ACC112 (cell line): ENCODE measurements around the gene GULP1.

ENCODE experiments used
- H2AFZ ChIP-seq: fragments of 200-600 bp; sonication (generic); one replicate; pipeline ENCODE4 v1.6.0; 2017; ENCODE audit warnings: antibody characterized with exemption, low read length; ENCODE audit not compliant: unreplicated experiment
- H3K27ac ChIP-seq: fragments of 200-600 bp; sonication (generic); 2 replicates; pipeline ENCODE4 v1.5.1; 2014; ENCODE audit warnings: low read depth, mild to moderate bottlenecking, antibody characterized with exemption, low read length, moderate library complexity
- H3K27me3 ChIP-seq: fragments of 200-600 bp; sonication (generic); 2 replicates; pipeline ENCODE4 v1.6.1; 2014; ENCODE audit warnings: mild to moderate bottlenecking, antibody characterized with exemption, low read length, moderate library complexity, mixed read lengths; ENCODE audit not compliant: insufficient read depth
- H3K36me3 ChIP-seq: fragments of 200-600 bp; sonication (generic); 2 replicates; pipeline ENCODE4 v1.6.1; 2016; ENCODE audit warnings: mild to moderate bottlenecking, antibody characterized with exemption, low read length, moderate library complexity, mixed read lengths; ENCODE audit not compliant: insufficient read depth
- H3K4me1 ChIP-seq: fragments of 200-600 bp; sonication (generic); one replicate; pipeline ENCODE4 v1.6.1; 2016; ENCODE audit warnings: low read length, mixed read lengths; ENCODE audit not compliant: insufficient read depth, unreplicated experiment, control insufficient read depth
- H3K4me3 ChIP-seq: fragments of 200-600 bp; sonication (generic); 2 replicates; pipeline ENCODE4 v1.5.1; 2014; ENCODE audit warnings: mild to moderate bottlenecking, low read depth, low read length
- H3K79me2 ChIP-seq: fragments of 200-600 bp; sonication (generic); one replicate; pipeline ENCODE4 v1.6.0; 2016; ENCODE audit warnings: low read length; ENCODE audit not compliant: control insufficient read depth, unreplicated experiment, insufficient read depth

Gene GULP1

GRCh38 chr2:188415754-188416083 is 124.0 kb downstream of the GULP1 start:
- Histone ChIP-seq H2AFZ (no peak overlapping the region), H3K27ac (no peak overlapping the region), H3K79me2 (no peaks in the 10 kb centered on the region), H3K27me3 (no peaks in the 10 kb centered on the region), H3K36me3 (no peaks in the 10 kb centered on the region), H3K4me1 (peaks cover 11% of the 10 kb centered on the region), H3K4me3 (no peak overlapping the region)

GRCh38 chr2:188416367-188416766 is 124.7 kb downstream of the GULP1 start:
- peaks cover 11% of the 10 kb centered on the region for H3K4me1 ChIP-seq
- H3K27me3 ChIP-seq = no peaks in the 10 kb centered on the region
- H3K36me3 ChIP-seq = no peaks in the 10 kb centered on the region
- H3K27ac ChIP-seq = no peak overlapping the region
- H3K79me2 ChIP-seq = no peaks in the 10 kb centered on the region
- no peak overlapping the region for H3K4me3 ChIP-seq
- H2AFZ ChIP-seq = no peak overlapping the region

- Histone ChIP-seq H3K27me3 (no peaks in the 10 kb centered on the region), H3K4me3 (no peak overlapping the region), H2AFZ (no peak overlapping the region), H3K79me2 (no peaks in the 10 kb centered on the region), H3K4me1 (no peaks in the 10 kb centered on the region), H3K27ac (no peak overlapping the region), H3K36me3 (no peaks in the 10 kb centered on the region)
These were observed 131.1 kb downstream of the GULP1 start for GRCh38 chr2:188422726-188423125.

GRCh38 chr2:188425266-188425665 is 133.6 kb downstream of the GULP1 start:
- Histone ChIP-seq H3K79me2 (no peaks in the 10 kb centered on the region), H3K36me3 (no peaks in the 10 kb centered on the region), H3K27me3 (no peaks in the 10 kb centered on the region), H3K4me3 (no peak overlapping the region), H3K27ac (no peak overlapping the region), H2AFZ (no peak overlapping the region), H3K4me1 (no peaks in the 10 kb centered on the region)

- no peaks in the 10 kb centered on the region for H3K4me1 ChIP-seq
- H3K27ac ChIP-seq = no peak overlapping the region
- H2AFZ ChIP-seq = no peak overlapping the region
- H3K36me3 ChIP-seq = no peaks in the 10 kb centered on the region
- H3K27me3 ChIP-seq = no peaks in the 10 kb centered on the region
- no peak overlapping the region for H3K4me3 ChIP-seq
- no peaks in the 10 kb centered on the region for H3K79me2 ChIP-seq
These were observed 134.4 kb downstream of the GULP1 start for GRCh38 chr2:188426121-188426520.

GRCh38 chr2:188430705-188431104 is 139.0 kb downstream of the GULP1 start:
- Histone ChIP-seq H3K36me3 (no peaks in the 10 kb centered on the region), H3K4me3 (no peak overlapping the region), H3K27me3 (no peaks in the 10 kb centered on the region), H3K79me2 (no peaks in the 10 kb centered on the region), H3K4me1 (no peaks in the 10 kb centered on the region), H2AFZ (no peak overlapping the region), H3K27ac (no peak overlapping the region)

GRCh38 chr2:188434018-188434417 is 142.3 kb downstream of the GULP1 start:
- H3K4me1 ChIP-seq = no peaks in the 10 kb centered on the region
- no peak overlapping the region for H3K27ac ChIP-seq

GRCh38 chr2:188435115-188435514 is 143.4 kb downstream of the GULP1 start:
- no peak overlapping the region for H2AFZ ChIP-seq
- no peak overlapping the region for H3K4me3 ChIP-seq
- H3K36me3 ChIP-seq = no peaks in the 10 kb centered on the region
- no peak overlapping the region for H3K27ac ChIP-seq
- no peaks in the 10 kb centered on the region for H3K27me3 ChIP-seq
- no peaks in the 10 kb centered on the region for H3K4me1 ChIP-seq
- no peaks in the 10 kb centered on the region for H3K79me2 ChIP-seq

More at GRCh38 chr2:188434018-188434417, 142.3 kb downstream of the GULP1 start:
- no peak overlapping the region for H3K4me3 ChIP-seq
- no peak overlapping the region for H2AFZ ChIP-seq
- H3K79me2 ChIP-seq = no peaks in the 10 kb centered on the region
- H3K27me3 ChIP-seq = no peaks in the 10 kb centered on the region
- no peaks in the 10 kb centered on the region for H3K36me3 ChIP-seq

- H3K4me3 ChIP-seq = no peak overlapping the region
- no peaks in the 10 kb centered on the region for H3K27me3 ChIP-seq
- no peaks in the 10 kb centered on the region for H3K36me3 ChIP-seq
- H3K79me2 ChIP-seq = no peaks in the 10 kb centered on the region
- H3K27ac ChIP-seq = no peak overlapping the region
- H2AFZ ChIP-seq = no peak overlapping the region
- no peaks in the 10 kb centered on the region for H3K4me1 ChIP-seq
These were observed 145.9 kb downstream of the GULP1 start for GRCh38 chr2:188437537-188437936.

GRCh38 chr2:188439986-188440385 is 148.3 kb downstream of the GULP1 start:
- Histone ChIP-seq H3K79me2 (no peaks in the 10 kb centered on the region), H3K4me1 (no peaks in the 10 kb centered on the region), H3K4me3 (no peak overlapping the region), H3K27ac (no peak overlapping the region), H3K27me3 (no peaks in the 10 kb centered on the region), H3K36me3 (no peaks in the 10 kb centered on the region), H2AFZ (no peak overlapping the region)

- Histone ChIP-seq H3K36me3 (no peaks in the 10 kb centered on the region), H3K4me3 (no peak overlapping the region), H3K27ac (no peak overlapping the region), H3K27me3 (no peaks in the 10 kb centered on the region), H2AFZ (no peak overlapping the region), H3K4me1 (no peaks in the 10 kb centered on the region), H3K79me2 (no peaks in the 10 kb centered on the region)
These were observed 149.2 kb downstream of the GULP1 start for GRCh38 chr2:188440849-188441248.
